B cell (primary cell): ENCODE results near the gene ZSWIM9.
"Not testable (repeated sequence)": the region's sequence is repeated elsewhere in the genome, so short reads cannot be mapped to it uniquely, and the experiment has no call there.

ENCODE experiments used
- CTCF ChIP-seq: fragments of 200-600 bp; IDR thresholded peaks from one replicate; pipeline ENCODE4 v1.8.0; 2022; ENCODE audit warnings: antibody characterized with exemption, mild to moderate bottlenecking
- EZH2 ChIP-seq: IDR thresholded peaks from 2 replicates; pipeline ENCODE4 v1.6.1; 2012; ENCODE audit warnings: borderline replicate concordance, low read depth, mild to moderate bottlenecking, moderate library complexity, low read length; ENCODE audit not compliant: insufficient read depth, poor library complexity, severe bottlenecking

GRCh38 chr19:48220784-48221183 lies 50.3 kb downstream of the ZSWIM9 start:
- not testable (repeated sequence) for TF ChIP-seq CTCF, EZH2
